Raji (cell line): ENCODE results near the gene GPER1.

Experiments
- POLR2A ChIP-seq: IDR thresholded peaks from 2 replicates; pipeline ENCODE4 v1.6.1; 2011; ENCODE audit warnings: low read depth, low read length, control low read depth; ENCODE audit not compliant: insufficient read depth

The GPER1 gene

GRCh38 chr7:1087465-1087814 lies 473 bp upstream of the GPER1 start:
- TF ChIP-seq POLR2A, result no peak

- TF ChIP-seq POLR2A, result no peak
Measured at GRCh38 chr7:1090236-1090635, 2.3 kb downstream of the GPER1 start.

- no peak for TF ChIP-seq POLR2A
Measured at GRCh38 chr7:1090686-1091643, 3.1 kb downstream of the GPER1 start.

GRCh38 chr7:1091644-1092027 lies 3.7 kb downstream of the GPER1 start:
- TF ChIP-seq POLR2A, result no peak

DNA sequence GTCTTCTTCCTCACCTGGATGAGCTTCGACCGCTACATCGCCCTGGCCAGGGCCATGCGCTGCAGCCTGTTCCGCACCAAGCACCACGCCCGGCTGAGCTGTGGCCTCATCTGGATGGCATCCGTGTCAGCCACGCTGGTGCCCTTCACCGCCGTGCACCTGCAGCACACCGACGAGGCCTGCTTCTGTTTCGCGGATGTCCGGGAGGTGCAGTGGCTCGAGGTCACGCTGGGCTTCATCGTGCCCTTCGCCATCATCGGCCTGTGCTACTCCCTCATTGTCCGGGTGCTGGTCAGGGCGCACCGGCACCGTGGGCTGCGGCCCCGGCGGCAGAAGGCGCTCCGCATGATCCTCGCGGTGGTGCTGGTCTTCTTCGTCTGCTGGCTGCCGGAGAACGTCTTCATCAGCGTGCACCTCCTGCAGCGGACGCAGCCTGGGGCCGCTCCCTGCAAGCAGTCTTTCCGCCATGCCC lies 4.3 kb downstream of the GPER1 start:
- no peak for TF ChIP-seq POLR2A

DNA sequence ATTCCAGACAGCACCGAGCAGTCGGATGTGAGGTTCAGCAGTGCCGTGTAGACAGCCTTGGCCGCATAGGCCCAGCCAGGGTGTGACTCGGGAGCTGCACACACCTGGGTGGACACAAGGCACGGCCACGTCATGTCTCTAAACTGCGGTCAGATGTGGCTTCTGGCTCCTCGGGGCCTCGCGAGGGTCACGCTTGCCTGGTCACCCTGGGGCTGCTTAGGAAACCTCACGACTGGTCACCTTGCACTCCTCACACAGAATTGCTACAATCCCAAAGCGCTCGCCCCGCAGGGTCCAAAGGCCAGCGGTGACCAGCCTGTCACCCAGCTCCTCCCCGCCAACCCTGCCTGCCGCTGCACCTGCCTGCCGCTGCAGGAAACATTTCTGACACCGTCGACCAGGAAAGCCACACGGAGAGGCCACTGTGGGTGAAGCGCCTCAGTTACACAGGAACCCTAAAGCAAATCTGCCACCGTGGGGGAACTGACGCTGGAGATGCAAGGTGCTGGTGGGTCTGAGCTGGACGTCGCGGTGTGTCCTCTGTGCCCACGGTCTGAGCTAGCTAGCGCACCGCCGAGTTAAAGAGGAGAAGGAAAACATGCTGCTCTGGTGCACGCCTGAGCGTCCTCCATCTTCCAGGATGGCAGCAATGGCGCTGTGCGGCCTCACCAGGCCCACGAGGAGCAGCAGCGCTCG lies 5.0 kb downstream of the GPER1 start:
- no peak for TF ChIP-seq POLR2A

- TF ChIP-seq POLR2A, result no peak
Measured at GRCh38 chr7:1093502-1093843, 5.6 kb downstream of the GPER1 start.

- no peak for TF ChIP-seq POLR2A
Measured at GRCh38 chr7:1093916-1094508, 6.1 kb downstream of the GPER1 start.

DNA sequence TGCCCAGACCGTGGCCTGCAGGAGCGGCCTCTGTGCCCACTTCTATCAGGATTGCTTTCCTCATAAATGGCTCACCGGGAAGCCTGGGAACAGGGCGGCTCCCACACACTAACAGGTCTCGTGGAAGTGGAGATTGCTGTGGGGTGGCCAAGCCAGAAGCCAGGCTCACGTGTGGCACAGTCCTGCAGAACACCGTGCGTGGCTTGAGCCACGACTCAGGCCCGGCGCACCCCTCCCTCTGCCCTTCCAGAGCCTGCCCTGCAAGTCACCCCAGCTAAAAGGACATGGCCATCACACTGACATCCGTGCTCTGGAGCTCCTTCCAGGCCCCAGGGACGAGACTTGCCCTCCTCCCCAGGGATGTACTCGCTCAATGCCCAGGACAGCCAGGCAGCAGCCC lies 7.0 kb downstream of the GPER1 start:
- TF ChIP-seq POLR2A, result no peak

DNA sequence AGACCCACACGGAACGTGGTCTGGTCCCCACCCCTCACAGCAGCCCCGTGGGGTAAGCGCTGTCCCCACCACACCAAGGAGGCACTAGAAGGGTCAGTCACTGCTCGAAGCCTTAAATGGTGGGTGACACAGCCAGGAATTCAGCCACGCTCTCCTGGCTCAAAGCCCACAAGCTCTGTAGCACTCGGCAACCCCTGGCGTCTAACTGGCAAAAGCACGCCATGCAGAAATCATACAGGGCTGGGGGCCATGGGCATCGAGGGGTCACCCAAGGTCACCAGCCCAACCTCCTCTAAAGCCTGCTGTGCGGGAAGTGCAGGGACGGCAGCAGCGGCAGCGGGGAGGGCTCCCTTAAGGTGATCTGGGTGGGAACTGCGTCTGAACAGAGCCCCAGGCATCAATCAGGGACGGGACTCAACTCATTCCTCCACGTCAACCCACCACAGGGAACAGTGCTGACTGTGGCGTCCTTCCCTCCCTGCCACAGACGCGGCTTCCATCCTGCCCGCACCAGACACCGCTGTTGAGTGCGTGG lies 7.8 kb downstream of the GPER1 start:
- no peak for TF ChIP-seq POLR2A

GRCh38 chr7:1096156-1097119 lies 8.5 kb downstream of the GPER1 start:
- TF ChIP-seq POLR2A, result no peak

GRCh38 chr7:1097120-1097504 lies 9.2 kb downstream of the GPER1 start:
- TF ChIP-seq POLR2A, result no peak

GRCh38 chr7:1098243-1099153 lies 10.6 kb downstream of the GPER1 start:
- TF ChIP-seq POLR2A, result no peak

- no peak for TF ChIP-seq POLR2A
Measured at GRCh38 chr7:1099154-1099542, 11.2 kb downstream of the GPER1 start.

DNA sequence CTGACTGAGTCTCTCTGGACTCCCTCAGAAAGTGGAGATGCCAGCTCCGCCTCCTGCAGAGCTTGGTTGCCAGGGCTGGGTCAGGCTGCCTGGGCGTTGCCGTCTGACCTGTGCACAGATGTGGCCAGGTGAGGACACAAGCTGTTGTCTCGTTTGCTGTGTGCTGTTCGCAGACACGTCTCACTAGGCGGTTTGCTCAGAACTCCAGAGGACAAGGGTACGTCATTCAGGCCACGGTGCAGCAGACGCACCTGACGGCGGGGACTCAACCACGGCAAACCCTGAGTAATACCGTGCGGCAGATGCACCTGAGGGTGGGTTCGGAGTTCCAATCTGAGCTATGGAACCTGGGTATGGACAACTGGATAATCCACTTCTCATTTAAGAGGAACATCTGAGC lies 11.7 kb downstream of the GPER1 start:
- no peak for TF ChIP-seq POLR2A
